Endothelial cell (in vitro differentiated cells): ENCODE data around the gene CPN2. TPM values are rescaled to one million over a fixed set of nuclear protein-coding genes. Genes with fewer than 3 reads are reported as not detected.

Experiments used
- DNase-seq: peaks from one replicate; pipeline ENCODE4 v3.0.0; 2021; ENCODE audit warnings: low spot score
- H3K27ac Mint-ChIP-seq: one replicate; pipeline ENCODE4 v1.8.0; 2021; ENCODE audit warnings: mixed read lengths, inconsistent platforms; ENCODE audit not compliant: unreplicated experiment
- H3K27me3 Mint-ChIP-seq: one replicate; pipeline ENCODE4 v1.8.0; 2021; ENCODE audit warnings: mild to moderate bottlenecking, moderate library complexity, mixed read lengths, inconsistent platforms; ENCODE audit not compliant: unreplicated experiment
- H3K36me3 Mint-ChIP-seq: one replicate; pipeline ENCODE4 v1.8.0; 2021; ENCODE audit warnings: mild to moderate bottlenecking, low read depth, mixed read lengths, inconsistent platforms; ENCODE audit not compliant: unreplicated experiment
- H3K4me1 Mint-ChIP-seq: one replicate; pipeline ENCODE4 v1.8.0; 2021; ENCODE audit warnings: mild to moderate bottlenecking, mixed read lengths, inconsistent platforms; ENCODE audit not compliant: unreplicated experiment
- H3K4me3 Mint-ChIP-seq: one replicate; pipeline ENCODE4 v1.8.0; 2021; ENCODE audit warnings: mild to moderate bottlenecking, mixed read lengths, inconsistent platforms; ENCODE audit not compliant: unreplicated experiment
- H3K9me3 Mint-ChIP-seq: one replicate; pipeline ENCODE4 v1.8.0; 2021; ENCODE audit warnings: mixed read lengths, inconsistent platforms; ENCODE audit not compliant: unreplicated experiment
- total RNA-seq: library from RNA; stranded (reverse); fragmentation: NEBNext Ultra II Directional; extraction: Animal tissue kit (Norgen Biotek cat#: 25700); gene quantifications from one replicate; pipeline ENCODE4 v1.2.1, GENCODE V29; 2021; ENCODE audit not compliant: unreplicated experiment
- TF ChIP-seq, protein P1 (sequence below): fragments of 200-600 bp; sonication (generic); IDR thresholded peaks from one replicate; pipeline ENCODE4 v1.5.0; 2021; ENCODE audit warnings: antibody characterized with exemption; ENCODE audit not compliant: unreplicated experiment

CPN2 gene
- total RNA-seq, 1 donor from 2014 or later, result not detected

DNA sequence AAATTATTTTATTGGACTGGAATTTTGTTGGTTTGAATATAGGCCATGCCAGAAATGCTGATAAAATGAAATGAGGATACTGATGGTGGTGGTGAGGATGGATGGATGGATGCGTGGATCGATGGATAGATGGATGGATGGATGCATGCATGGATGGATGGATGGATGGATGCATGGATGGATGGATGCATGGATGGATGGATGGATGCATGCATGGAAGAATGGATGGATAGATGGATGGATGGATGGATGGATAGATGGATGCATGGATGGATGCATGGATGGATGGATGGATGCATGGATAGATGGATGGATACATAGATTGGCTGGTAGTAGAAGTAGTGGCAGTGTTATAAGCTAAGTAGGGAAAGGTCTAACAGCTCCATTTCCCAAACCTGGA is 40.1 kb downstream of the CPN2 start:
- Mint-ChIP-seq H3K36me3 (no peaks in the 10 kb centered on the region), H3K4me3 (no peak overlapping the region), H3K27ac (no peak overlapping the region), H3K9me3 (no peaks in the 10 kb centered on the region), H3K4me1 (peaks cover 63% of the 10 kb centered on the region), H3K27me3 (peaks cover 13% of the 10 kb centered on the region)
- no peak for DNase-seq
- TF ChIP-seq, protein P1, sequence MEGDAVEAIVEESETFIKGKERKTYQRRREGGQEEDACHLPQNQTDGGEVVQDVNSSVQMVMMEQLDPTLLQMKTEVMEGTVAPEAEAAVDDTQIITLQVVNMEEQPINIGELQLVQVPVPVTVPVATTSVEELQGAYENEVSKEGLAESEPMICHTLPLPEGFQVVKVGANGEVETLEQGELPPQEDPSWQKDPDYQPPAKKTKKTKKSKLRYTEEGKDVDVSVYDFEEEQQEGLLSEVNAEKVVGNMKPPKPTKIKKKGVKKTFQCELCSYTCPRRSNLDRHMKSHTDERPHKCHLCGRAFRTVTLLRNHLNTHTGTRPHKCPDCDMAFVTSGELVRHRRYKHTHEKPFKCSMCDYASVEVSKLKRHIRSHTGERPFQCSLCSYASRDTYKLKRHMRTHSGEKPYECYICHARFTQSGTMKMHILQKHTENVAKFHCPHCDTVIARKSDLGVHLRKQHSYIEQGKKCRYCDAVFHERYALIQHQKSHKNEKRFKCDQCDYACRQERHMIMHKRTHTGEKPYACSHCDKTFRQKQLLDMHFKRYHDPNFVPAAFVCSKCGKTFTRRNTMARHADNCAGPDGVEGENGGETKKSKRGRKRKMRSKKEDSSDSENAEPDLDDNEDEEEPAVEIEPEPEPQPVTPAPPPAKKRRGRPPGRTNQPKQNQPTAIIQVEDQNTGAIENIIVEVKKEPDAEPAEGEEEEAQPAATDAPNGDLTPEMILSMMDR, result no peak

DNA sequence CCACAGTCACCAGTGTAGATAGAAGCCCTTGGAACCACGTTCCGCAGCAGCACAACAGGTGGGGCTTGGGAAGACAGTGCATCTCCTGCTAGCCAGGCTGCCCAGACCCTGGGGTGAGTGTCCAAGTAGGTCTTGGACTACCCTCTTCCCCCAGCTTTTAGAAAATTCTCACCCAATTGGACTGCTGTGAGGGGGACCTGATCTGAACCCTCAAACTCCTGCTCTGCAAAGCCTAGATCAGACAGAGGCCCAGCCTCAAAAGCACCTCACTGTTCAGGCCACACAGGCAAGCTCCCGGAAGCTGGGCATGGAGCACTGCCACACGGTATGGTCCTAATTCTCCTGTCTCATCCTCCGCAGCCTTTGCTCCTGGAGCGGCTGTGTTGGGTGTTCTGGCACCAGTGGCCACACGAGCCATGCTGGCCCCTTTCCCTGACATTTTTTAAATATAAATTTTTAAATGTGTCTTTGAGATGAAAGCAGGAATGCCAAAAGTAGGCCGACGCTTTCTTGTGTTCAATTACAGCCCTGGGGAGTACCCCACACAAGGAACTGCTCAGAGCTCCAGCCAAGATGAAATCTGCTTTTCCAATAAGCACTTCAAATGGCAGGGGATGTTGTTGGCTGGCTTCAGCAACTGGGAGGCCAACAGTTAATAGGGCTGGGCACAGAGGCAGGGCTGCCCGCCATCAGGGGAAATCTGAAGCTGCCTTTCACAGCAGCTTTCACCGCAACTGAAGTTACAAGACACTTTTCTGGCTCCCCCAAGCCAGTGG is 40.9 kb downstream of the CPN2 start:
- Mint-ChIP-seq H3K27me3 (peaks cover 14% of the 10 kb centered on the region), H3K36me3 (no peaks in the 10 kb centered on the region), H3K4me1 (peaks cover 68% of the 10 kb centered on the region)

DNA sequence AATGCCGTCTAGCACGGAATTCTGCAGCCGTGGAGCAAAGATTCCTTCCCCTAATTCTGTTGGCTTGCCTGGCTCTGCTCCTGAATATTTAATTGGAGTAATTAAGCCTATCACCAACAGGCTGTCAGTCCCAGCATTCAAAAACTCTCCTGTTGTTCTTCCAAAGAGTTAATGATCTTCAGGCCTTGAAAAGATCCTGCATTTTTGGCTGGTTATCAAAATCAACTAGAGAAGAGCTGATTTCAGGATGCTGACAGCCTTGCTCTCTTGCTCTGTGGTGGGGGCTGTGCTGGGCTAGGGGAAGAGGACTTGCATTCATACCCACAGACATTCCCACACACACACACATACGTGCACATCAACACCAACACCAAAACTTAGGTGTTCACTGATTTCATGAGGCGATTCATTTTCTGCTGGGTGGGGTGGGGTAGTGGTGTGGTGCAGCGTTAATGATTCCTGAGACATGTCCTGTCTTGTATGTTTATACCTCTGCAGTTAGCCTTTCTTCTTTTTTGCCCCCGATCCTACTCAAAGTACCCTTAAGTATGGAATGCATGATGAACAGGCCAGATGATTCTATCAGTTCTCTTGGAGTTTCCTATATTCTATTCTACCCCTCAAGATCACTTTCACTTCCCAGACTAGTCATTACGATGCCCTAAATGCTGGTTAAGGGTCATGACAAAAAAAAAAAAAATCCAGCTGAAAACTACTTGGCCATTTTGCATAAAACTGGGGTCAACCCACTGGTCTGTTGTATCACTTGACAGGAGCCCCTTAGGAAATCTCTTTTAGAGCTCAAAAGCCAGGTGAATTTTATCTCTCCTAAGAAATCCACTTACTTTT is 42.3 kb downstream of the CPN2 start:
- TF ChIP-seq, protein P1, result no peak
- Mint-ChIP-seq H3K9me3 (no peaks in the 10 kb centered on the region), H3K4me1 (peaks cover 65% of the 10 kb centered on the region), H3K27me3 (peaks cover 12% of the 10 kb centered on the region), H3K27ac (no peak overlapping the region), H3K36me3 (no peaks in the 10 kb centered on the region), H3K4me3 (no peak overlapping the region)
- DNase-seq, result no peak

More for the DNA sequence above, 40.9 kb downstream of the CPN2 start:
- H3K4me3 Mint-ChIP-seq, result no peak overlapping the region
- no peak overlapping the region for H3K27ac Mint-ChIP-seq
- TF ChIP-seq, protein P1, result no peak
- DNase-seq, result no peak
- no peaks in the 10 kb centered on the region for H3K9me3 Mint-ChIP-seq

DNA sequence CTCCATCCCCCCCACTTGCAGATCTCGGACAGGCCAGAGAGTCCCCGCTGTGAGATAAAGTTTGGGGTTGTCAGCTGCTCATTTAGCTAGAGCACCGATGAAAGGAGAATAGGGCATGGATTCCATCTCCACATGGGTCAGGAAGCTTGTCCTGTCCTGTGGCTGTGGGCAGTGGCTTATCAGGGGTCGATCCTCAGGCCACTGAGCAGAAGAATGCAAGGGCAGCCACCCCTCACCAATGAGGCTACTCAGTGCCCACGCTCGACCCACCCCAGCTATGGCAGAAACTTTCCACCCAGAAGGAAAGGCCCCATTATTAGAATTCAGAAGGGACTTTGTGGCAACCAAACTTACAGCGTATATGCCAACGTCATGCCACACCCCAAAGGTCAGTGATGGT is 43.3 kb downstream of the CPN2 start:
- no peaks in the 10 kb centered on the region for H3K36me3 Mint-ChIP-seq
- peaks cover 55% of the 10 kb centered on the region for H3K4me1 Mint-ChIP-seq
- H3K27me3 Mint-ChIP-seq, result peaks cover 12% of the 10 kb centered on the region
- no peak overlapping the region for H3K4me3 Mint-ChIP-seq
- TF ChIP-seq, protein P1, result no peak
- no peaks in the 10 kb centered on the region for H3K9me3 Mint-ChIP-seq
- no peak overlapping the region for H3K27ac Mint-ChIP-seq
- no peak for DNase-seq
